ENCODE measurements around the gene NCOA5.

DNA sequence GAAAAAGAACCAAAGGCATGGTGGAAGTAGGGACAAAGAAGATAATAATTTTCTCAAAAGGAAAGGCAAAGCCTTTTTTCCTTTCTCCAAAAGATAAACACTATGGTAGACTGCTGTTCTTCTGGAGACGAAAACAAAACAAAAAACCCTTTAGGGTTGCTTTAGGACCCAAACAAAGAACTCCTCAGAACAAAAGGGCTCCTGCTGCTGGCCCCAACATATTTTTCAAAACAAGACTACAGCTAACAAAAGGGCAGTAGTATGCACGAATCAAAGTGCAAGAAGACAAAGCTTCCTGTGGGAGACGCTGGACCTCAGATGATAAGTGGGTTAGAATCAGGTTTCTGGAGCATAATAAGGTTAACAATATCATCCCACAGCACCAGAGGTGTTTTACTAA is 15.8 kb downstream of the NCOA5 start:
- no peak for TF ChIP-seq POLR2A (IDR thresholded peaks at IDR 0.05)
- TF ChIP-seq, protein P1, sequence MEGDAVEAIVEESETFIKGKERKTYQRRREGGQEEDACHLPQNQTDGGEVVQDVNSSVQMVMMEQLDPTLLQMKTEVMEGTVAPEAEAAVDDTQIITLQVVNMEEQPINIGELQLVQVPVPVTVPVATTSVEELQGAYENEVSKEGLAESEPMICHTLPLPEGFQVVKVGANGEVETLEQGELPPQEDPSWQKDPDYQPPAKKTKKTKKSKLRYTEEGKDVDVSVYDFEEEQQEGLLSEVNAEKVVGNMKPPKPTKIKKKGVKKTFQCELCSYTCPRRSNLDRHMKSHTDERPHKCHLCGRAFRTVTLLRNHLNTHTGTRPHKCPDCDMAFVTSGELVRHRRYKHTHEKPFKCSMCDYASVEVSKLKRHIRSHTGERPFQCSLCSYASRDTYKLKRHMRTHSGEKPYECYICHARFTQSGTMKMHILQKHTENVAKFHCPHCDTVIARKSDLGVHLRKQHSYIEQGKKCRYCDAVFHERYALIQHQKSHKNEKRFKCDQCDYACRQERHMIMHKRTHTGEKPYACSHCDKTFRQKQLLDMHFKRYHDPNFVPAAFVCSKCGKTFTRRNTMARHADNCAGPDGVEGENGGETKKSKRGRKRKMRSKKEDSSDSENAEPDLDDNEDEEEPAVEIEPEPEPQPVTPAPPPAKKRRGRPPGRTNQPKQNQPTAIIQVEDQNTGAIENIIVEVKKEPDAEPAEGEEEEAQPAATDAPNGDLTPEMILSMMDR (IDR thresholded peaks at IDR 0.05): no peak
- TF ChIP-seq POLR2AphosphoS5 (IDR thresholded peaks at IDR 0.05): no peak
- TF ChIP-seq EP300 (IDR thresholded peaks at IDR 0.05): no peak
